Measurements from ENCODE around the gene CRACR2A.

DNA sequence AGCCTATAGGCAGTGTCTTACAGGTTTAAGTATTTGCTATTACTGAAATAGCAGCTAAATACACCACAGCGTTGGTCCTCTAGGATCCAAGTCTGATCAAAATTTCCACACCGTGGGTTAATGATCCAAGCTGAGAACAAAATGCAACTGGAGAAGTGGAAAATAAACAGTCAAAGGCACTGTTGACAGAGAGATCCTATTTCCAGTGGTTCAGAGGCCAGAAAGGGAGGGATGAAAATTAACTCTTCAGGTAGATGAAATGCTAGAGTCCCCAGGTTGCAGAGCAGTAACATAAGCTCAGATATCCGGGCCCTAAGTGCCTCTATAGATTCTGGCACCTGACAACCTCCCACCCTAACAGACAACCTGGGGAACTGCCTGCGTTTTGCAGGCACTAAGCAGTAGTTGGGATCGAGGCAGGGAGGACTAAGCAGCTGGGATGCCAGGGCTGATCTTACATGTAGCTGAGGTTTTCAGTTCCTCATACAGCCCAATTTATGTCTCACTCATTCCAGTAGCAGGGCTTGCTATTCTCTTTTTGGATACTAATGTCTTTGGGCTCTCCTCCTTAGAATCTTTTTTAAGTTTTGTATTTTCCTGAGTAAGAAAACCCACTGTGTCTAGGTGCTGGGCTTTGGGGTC is 42.7 kb upstream of the CRACR2A start:
- TF ChIP-seq, protein P1, sequence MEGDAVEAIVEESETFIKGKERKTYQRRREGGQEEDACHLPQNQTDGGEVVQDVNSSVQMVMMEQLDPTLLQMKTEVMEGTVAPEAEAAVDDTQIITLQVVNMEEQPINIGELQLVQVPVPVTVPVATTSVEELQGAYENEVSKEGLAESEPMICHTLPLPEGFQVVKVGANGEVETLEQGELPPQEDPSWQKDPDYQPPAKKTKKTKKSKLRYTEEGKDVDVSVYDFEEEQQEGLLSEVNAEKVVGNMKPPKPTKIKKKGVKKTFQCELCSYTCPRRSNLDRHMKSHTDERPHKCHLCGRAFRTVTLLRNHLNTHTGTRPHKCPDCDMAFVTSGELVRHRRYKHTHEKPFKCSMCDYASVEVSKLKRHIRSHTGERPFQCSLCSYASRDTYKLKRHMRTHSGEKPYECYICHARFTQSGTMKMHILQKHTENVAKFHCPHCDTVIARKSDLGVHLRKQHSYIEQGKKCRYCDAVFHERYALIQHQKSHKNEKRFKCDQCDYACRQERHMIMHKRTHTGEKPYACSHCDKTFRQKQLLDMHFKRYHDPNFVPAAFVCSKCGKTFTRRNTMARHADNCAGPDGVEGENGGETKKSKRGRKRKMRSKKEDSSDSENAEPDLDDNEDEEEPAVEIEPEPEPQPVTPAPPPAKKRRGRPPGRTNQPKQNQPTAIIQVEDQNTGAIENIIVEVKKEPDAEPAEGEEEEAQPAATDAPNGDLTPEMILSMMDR (IDR thresholded peaks at IDR 0.05; ENCODE audit: low read depth, low read length), result no peak
- no peak for TF ChIP-seq EZH2phosphoT487 (IDR thresholded peaks at IDR 0.05; ENCODE audit: low read depth)
